Endothelial cell of umbilical vein (primary cell): ENCODE data around the gene CLK4.

Experiments
- CTCF ChIP-seq, 2 donors: IDR thresholded peaks; 1 replicate in 1 of 2; 2 replicates in 1 of 2; pipeline ENCODE4 v1.5.1; 2011; ENCODE audit warnings: low read length in 2 of 2, mild to moderate bottlenecking in 2 of 2, moderate library complexity in 2 of 2, control low read depth in 1 of 2, inconsistent platforms in 1 of 2, low read depth in 1 of 2; ENCODE audit not compliant: insufficient read depth in 1 of 2; ENCODE audit errors: extremely low read depth in 1 of 2
- EZH2 ChIP-seq: IDR thresholded peaks from 2 replicates; pipeline ENCODE4 v1.6.1; 2012; ENCODE audit warnings: borderline replicate concordance, low read depth, mild to moderate bottlenecking, moderate library complexity, low read length, inconsistent platforms; ENCODE audit not compliant: severe bottlenecking
- JUN ChIP-seq: IDR thresholded peaks from 2 replicates; pipeline ENCODE4 v1.6.1; 2011; ENCODE audit warnings: borderline replicate concordance, low read depth; ENCODE audit not compliant: insufficient read length, insufficient read depth
- POLR2A ChIP-seq: IDR thresholded peaks from 2 replicates; pipeline ENCODE4 v1.6.1; 2012; ENCODE audit warnings: low read depth, mild to moderate bottlenecking, control low read depth, low read length
- POLR2AphosphoS5 ChIP-seq: IDR thresholded peaks from 2 replicates; pipeline ENCODE4 v1.6.1; 2012; ENCODE audit warnings: low read depth, mild to moderate bottlenecking, control low read depth, low read length, moderate library complexity; ENCODE audit not compliant: insufficient read depth

- TF ChIP-seq POLR2AphosphoS5 = no peak
- no peak for TF ChIP-seq CTCF (IDR thresholded peaks at IDR 0.05; ENCODE audit: extremely low read depth in 1 of 2, insufficient read depth in 1 of 2, low read depth in 1 of 2, low read length in 2 of 2)
- no peak for TF ChIP-seq JUN
- no peak for TF ChIP-seq EZH2
- no peak for TF ChIP-seq POLR2A
Measured at GRCh38 chr5:178606269-178606668, 20.6 kb downstream of the CLK4 start.
